Upper lobe of right lung (tissue), 1 donor: Measurements from ENCODE around the gene PNMA8C. TPM values are rescaled to one million over a fixed set of nuclear protein-coding genes. Genes with fewer than 3 reads are reported as not detected.
"Not testable (repeated sequence)": the region's sequence is repeated elsewhere in the genome, so short reads cannot be mapped to it uniquely, and the experiment has no call there.

Source experiments
- ATAC-seq: fragments of 200-7000 bp; cut with Tn5 transposase; one replicate; pipeline ENCODE4 v1.9.1; 2020; ENCODE audit warnings: mild to moderate bottlenecking, moderate library complexity
- DNase-seq: peaks from one replicate; pipeline ENCODE4 v3.0.0-alpha.2; 2020
- H3K27ac ChIP-seq: fragments of 200-600 bp; one replicate; pipeline ENCODE4 v1.8.0; 2022
- H3K27me3 ChIP-seq: fragments of 200-600 bp; one replicate; pipeline ENCODE4 v1.8.0; 2022; ENCODE audit warnings: mild to moderate bottlenecking
- H3K36me3 ChIP-seq: fragments of 200-600 bp; one replicate; pipeline ENCODE4 v1.8.0; 2022
- H3K4me1 ChIP-seq: fragments of 200-600 bp; one replicate; pipeline ENCODE4 v1.8.0; 2022
- H3K4me3 ChIP-seq: fragments of 200-600 bp; one replicate; pipeline ENCODE4 v1.8.0; 2022; ENCODE audit warnings: mild to moderate bottlenecking
- H3K9me3 ChIP-seq: fragments of 200-600 bp; one replicate; pipeline ENCODE4 v1.8.0; 2022
- CTCF ChIP-seq: fragments of 200-600 bp; IDR thresholded peaks from one replicate; pipeline ENCODE4 v1.8.0; 2022; ENCODE audit warnings: antibody characterized with exemption
- intact Hi-C: fragments of 100-400 bp; cut with DNase I; formaldehyde crosslinking; loops from one replicate; pipeline ENCODE4 v1.11.0; 2022
- total RNA-seq: library from RNA; stranded (reverse); fragmentation: NEBNext Ultra II Directional; extraction: Animal tissue kit (Norgen Biotek cat#: 25700); gene quantifications from one replicate; pipeline ENCODE4 v1.2.1, GENCODE V29; 2021
- donor health status: DM: no; HTN: yes; CAD: no; lungs with severe emphysema.

Gene PNMA8C
- total RNA-seq, 1 donor from 2014 or later = not detected

GRCh38 chr19:46447006-46447405, 18.3 kb upstream of the PNMA8C start:
- no peaks in the 10 kb centered on the region for H3K4me1 ChIP-seq
- ATAC-seq = no peak

GRCh38 chr19:46446021-46446420, 17.3 kb upstream of the PNMA8C start:
- no peaks in the 10 kb centered on the region for H3K36me3 ChIP-seq
- no peak for ATAC-seq
- intact Hi-C loops = no loop called here
- peak; percentile 39 for DNase-seq
- H3K27ac ChIP-seq = no peak overlapping the region
- no peaks in the 10 kb centered on the region for H3K9me3 ChIP-seq
- no peak overlapping the region for H3K4me3 ChIP-seq
- no peak for TF ChIP-seq CTCF
- H3K27me3 ChIP-seq = no peaks in the 10 kb centered on the region
- H3K4me1 ChIP-seq = no peaks in the 10 kb centered on the region

More at GRCh38 chr19:46447006-46447405, 18.3 kb upstream of the PNMA8C start:
- TF ChIP-seq CTCF = no peak
- Histone ChIP-seq H3K4me3 (no peak overlapping the region), H3K36me3 (no peaks in the 10 kb centered on the region), H3K27me3 (no peaks in the 10 kb centered on the region), H3K9me3 (no peaks in the 10 kb centered on the region), H3K27ac (no peak overlapping the region)
- DNase-seq = no peak
- intact Hi-C loops = no loop called here

DNA sequence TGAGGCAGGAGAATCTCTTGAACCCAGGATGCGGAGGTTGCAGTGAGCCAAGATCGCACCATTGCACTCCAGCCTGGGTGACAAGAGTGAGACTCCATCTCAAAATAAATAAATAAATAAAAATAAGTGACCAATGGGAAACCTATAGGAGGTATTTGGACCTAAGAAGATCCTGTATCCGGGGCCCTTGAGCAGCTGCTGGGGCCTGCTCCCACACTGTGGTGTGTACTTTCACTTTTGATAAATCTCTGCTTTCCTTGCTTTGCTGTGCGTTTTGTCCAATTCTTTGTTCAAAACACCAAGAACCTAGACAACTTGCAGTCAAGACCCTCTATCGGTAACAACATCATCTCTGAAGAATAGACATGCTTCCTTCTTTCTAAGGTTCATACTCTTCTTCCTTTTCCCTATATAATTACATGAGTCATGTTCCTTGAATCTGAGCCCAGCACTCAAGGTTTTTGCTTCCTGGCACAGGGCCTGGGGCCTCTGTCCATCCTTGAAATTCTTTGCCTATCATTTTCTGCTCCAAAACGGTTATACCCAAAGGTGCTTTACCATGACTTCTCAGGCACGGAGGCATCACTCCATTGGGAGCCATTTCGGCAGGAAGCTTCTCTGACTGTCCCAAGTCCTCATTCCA, 14.2 kb upstream of the PNMA8C start:
- no peak overlapping the region for H3K4me3 ChIP-seq
- H3K4me1 ChIP-seq = no peaks in the 10 kb centered on the region
- intact Hi-C loops = no loop called here
- H3K27me3 ChIP-seq = no peaks in the 10 kb centered on the region
- peak; percentile 40 for DNase-seq
- H3K9me3 ChIP-seq = no peaks in the 10 kb centered on the region
- H3K27ac ChIP-seq = no peak overlapping the region
- ATAC-seq = no peak
- no peaks in the 10 kb centered on the region for H3K36me3 ChIP-seq
- TF ChIP-seq CTCF = no peak

GRCh38 chr19:46441866-46442265, 13.1 kb upstream of the PNMA8C start:
- no peak overlapping the region for H3K27ac ChIP-seq
- DNase-seq (no peak), ATAC-seq (no peak)
- H3K27me3 ChIP-seq = no peaks in the 10 kb centered on the region
- H3K9me3 ChIP-seq = no peaks in the 10 kb centered on the region
- H3K4me1 ChIP-seq = no peaks in the 10 kb centered on the region
- H3K36me3 ChIP-seq = no peaks in the 10 kb centered on the region
- intact Hi-C loops = no loop called here
- no peak for TF ChIP-seq CTCF
- no peak overlapping the region for H3K4me3 ChIP-seq

- H3K4me1 ChIP-seq, H3K9me3 ChIP-seq, ATAC-seq, H3K27ac ChIP-seq, H3K36me3 ChIP-seq, intact Hi-C loops, DNase-seq, H3K4me3 ChIP-seq, H3K27me3 ChIP-seq: not testable (repeated sequence)
These were observed 7.0 kb upstream of the PNMA8C start for GRCh38 chr19:46435689-46436088.

DNA sequence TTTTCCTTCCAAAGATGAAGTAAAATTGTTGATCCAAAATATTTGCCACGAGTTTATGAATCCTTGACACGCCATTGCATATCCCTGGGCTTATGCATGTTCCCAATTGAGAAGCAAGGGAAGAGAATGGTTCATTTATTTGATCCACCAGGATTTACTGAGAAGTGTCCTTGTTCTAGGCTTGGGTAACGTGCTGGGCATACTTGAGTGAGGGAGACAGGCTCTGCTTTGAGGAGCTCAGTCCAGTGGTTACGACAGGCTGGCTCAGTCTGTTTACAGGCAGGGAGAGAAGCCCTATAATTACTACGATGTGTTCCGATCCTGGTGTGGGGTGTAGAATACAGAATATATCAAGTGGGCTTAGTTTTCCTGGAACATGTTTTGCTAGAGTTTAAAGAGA, 6.3 kb upstream of the PNMA8C start:
- H3K27ac ChIP-seq = no peak overlapping the region
- no peak for ATAC-seq
- DNase-seq = no peak
- no peak for TF ChIP-seq CTCF
- intact Hi-C loops = no loop called here
- peaks cover 5% of the 10 kb centered on the region for H3K27me3 ChIP-seq
- no peak overlapping the region for H3K4me3 ChIP-seq
- H3K9me3 ChIP-seq = no peaks in the 10 kb centered on the region
- H3K36me3 ChIP-seq = no peaks in the 10 kb centered on the region
- H3K4me1 ChIP-seq = no peaks in the 10 kb centered on the region

DNA sequence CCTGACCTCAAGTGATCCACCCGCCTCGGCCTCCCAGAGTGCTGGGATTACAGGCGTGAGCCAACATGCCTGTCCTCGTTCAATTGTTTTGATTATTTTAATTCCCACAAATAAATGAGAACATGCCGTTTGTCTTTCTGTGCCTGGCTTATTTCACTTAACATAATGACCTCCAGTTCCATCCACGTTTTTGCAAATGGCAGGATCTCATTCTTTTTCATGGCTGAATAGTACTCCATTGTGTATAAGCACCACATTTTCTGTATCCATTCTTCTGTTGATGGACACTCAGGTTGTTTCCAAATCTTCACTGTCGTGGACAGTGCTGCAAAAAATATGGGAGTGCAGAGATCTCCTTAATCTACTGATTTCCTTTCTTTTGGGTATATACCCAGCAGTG, 4.7 kb upstream of the PNMA8C start:
- intact Hi-C loops, ATAC-seq, H3K27ac ChIP-seq, H3K36me3 ChIP-seq, H3K9me3 ChIP-seq, DNase-seq, H3K4me1 ChIP-seq, H3K4me3 ChIP-seq: not testable (repeated sequence)
- H3K27me3 ChIP-seq = peaks cover 14% of the 10 kb centered on the region
